Measurements from ENCODE around the gene TBX2. TPM values are rescaled to one million over a fixed set of nuclear protein-coding genes. Genes with fewer than 3 reads are reported as not detected.

TBX2 gene
- total RNA-seq = not detected in 2 replicates

DNA sequence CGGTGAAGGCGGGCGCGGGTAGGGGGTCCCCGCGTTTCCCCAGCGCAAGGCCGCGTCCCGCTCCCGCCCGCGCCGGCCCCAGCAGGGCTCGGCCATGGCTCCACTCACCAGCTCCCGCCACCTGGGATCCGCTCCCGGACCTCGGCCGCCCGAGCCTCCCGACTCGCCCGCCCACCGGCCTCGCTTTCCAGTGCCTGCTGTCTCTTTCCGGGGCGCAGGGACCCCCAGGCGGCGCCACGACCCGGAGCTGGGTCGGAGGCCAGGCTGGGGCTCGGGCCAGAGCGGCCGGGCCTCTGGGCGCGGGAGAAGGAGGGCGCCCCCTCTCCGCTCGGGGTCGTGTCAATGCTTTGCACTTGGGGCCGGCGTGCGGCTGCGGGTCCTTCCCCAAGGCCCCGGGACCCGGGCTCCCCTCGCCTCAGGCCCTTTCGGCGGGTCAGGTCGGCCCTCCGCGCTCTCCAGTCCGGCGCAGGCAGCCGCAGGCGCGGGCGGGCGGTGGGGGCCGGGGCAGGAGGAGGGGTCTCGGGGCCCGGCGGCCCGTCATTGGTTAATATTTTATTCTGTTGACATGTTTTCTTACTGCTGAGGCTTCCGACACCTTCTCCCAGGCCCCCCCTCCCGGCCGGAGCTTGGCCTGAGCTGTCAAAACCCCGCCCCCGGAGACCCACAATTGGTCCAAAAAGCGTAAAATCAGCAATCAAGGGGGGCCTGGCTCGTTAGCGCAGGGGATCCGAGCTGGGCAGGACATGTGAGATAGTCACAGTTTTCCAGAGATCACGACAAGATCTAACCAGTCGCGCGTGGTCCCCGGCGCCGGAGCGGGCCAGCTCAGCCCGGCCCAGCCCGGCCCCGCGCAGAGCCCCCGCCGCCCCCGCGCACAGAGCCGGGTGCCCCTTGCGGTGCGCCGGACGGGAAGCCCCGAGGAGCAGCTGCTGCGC, at the start of gene TBX2:
Gene TBX2 (plus strand): TSS at position 713 of the 935 bp plus-strand sequence. CDS start 334 bp downstream, outside the sequence.

DNA sequence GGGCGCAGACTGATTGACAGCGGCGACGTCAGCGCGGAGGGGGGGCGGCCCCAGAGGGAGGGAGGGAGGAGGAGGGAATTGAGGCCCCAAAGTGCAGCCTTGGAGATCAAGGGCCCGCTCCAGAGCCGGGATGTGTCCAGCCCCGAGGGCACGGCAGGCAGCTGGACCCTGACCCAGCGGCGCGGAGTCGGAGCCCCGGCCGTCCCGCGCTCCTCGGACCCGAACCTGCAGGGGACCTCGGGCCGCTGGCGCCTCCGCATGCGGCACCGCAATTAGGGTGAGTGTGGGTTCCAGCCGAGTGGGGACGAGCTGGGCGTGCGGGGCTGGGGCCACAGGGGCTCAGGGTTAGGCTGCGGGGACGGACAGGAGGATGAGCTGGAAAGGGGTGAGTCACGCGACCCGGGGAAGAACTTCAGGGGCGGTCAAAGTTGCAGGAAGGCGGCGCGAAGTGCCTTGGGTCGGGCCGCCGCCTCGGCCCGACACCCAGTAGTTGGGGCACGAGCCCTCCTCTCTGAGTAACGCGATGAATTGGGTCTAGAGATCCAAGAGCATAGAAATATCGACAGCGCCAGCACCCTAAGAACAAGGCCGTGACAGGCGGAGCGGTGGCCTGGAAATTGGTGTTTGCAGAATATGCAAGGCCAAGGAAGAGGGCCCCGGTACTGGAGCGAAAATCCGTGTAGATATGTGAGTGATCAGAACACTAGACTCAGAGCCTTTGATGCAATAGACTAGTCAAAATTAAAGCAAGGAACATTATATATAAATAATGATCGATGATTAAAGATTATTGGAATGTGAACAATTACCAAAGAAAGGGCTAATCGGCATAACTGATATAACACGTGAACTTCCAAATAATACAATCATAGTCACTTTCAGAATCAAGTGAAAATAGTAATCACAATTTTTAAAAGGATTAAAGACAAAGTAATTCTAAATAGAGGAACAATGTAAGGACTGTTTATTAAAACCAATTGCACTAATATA, 53.0 kb downstream of the TBX2 start, which contains the start of gene TBX4:
Gene TBX4 (plus strand): TSS at position 122 of the 990 bp plus-strand sequence. CDS start 4,069 bp downstream, outside the sequence.

Other genes starting within 250 kb of the TBX2 start
- not detected in 2 replicates for gene TBX4, start 52.6 kb downstream of the TBX2 start, total RNA-seq
- not detected in 2 replicates for gene NACA2, start 191.4 kb downstream of the TBX2 start, total RNA-seq

Data from nasal cavity respiratory epithelium epithelial cell of viscerocranial mucosa (primary cell).